Measurements from ENCODE around the gene CLEC4G.

The CLEC4G gene

DNA sequence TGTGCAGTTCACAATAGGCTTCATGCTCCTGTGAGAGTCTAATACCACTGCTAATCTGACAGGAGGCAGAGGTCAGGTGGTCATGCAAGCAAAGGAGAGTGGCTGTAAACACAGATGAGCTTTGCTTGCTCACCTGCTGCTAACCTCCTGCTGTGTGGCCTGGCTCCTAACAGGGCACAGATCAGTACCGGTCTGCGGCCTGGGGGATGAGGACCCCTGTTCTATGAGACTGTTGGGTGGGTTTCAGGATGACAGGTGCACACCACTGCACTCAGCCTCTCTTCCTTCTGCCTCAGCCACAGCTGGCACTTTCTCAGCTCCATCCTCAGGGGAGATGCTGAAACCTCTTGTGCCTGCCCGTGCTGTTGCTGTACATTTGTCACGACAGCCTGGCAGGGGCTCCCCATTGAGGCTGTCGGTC lies 9.7 kb downstream of the CLEC4G start:
- DNase-seq (ENCODE audit: insufficient read length, low spot score) (no peak), FAIRE-seq (no peak)
- no peak for TF ChIP-seq POLR2A (IDR thresholded peaks at IDR 0.05; ENCODE audit: low read depth, low read length)

DNA sequence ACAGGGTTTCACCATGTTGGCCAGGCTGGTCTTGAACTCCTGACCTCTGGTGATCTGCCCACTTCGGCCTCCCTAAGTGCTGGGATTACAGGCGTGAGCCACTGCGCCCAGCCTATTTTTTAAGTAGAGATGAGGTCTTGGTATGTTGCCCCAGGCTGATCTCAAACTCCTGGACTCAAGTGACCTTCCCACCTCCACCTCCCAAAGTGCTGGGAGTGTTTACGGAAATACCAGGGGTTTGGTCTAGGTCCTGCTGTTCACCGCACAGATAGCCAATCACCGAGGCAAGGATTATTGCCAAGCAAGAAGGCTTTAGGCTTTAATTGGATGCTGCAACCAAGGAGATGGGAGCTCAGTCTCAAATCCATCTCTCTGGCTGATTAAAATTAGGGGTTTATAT lies 11.6 kb downstream of the CLEC4G start:
- no peak for TF ChIP-seq POLR2A (IDR thresholded peaks at IDR 0.05; ENCODE audit: low read depth, low read length)
- FAIRE-seq (no peak), DNase-seq (ENCODE audit: insufficient read length, low spot score) (no peak)

DNA sequence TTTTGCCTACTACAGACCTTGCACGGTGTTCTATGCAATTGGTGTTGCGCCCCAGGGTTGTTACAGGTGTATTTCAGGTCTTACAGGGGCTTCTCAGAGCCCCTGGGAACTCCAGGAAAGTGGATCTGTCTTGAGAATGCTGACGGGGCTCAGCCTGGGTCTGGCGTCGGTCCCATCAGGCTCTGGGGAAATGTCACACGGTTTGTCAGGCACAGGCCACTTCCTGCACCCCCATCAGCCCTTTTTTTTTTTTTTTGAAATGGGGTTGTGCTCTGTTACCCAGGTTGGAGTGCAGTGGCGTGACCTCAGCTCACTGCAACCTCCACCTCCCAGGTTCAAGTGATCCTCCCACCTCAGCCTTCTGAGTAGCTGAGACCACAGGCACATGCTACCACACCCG lies 13.2 kb downstream of the CLEC4G start:
- FAIRE-seq (no peak), DNase-seq (ENCODE audit: insufficient read length, low spot score) (no peak)
- no peak for TF ChIP-seq POLR2A (IDR thresholded peaks at IDR 0.05; ENCODE audit: low read depth, low read length)

DNA sequence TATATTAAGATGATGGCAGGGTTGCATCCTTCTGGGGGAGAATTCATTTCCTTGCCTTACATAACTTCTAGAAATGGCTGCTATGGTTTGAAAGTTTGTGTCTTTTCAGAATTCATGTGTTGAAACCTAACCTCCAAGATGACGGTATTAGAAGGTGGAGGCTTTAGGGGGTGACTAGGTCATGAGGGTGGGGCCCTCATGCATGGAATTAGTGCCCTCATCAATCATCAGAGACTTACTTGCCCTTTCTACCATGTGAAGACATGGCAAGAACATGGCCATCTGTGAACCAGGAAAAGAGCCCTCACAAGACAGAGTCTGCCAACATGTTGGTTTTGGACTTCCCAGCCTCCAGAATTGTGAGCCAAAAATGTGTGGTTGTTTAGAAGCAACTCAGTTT lies 15.1 kb downstream of the CLEC4G start:
- TF ChIP-seq POLR2A (IDR thresholded peaks at IDR 0.05; ENCODE audit: low read depth, low read length): no peak
- FAIRE-seq: no peak
- no peak for DNase-seq (ENCODE audit: insufficient read length, low spot score)

DNA sequence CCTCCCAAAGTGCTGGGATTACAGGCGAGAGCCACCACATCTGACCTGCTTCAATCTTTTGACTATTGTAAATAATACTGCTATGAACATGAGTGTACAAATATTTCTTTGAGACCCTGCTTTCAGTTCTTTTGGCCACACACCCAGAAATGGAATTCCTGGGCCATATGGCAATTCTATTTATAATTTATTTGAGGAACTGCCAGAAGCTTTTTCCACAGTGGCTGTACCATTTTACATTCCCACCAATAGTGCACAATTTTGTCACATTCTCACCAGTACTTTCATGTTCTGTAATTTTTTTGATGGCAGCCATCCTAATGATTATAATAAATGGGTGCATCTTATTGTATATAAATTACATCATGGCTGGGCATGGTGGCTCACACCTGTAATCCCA lies 16.2 kb downstream of the CLEC4G start:
- TF ChIP-seq POLR2A (IDR thresholded peaks at IDR 0.05; ENCODE audit: low read depth, low read length): no peak
- FAIRE-seq (no peak), DNase-seq (ENCODE audit: insufficient read length, low spot score) (no peak)

DNA sequence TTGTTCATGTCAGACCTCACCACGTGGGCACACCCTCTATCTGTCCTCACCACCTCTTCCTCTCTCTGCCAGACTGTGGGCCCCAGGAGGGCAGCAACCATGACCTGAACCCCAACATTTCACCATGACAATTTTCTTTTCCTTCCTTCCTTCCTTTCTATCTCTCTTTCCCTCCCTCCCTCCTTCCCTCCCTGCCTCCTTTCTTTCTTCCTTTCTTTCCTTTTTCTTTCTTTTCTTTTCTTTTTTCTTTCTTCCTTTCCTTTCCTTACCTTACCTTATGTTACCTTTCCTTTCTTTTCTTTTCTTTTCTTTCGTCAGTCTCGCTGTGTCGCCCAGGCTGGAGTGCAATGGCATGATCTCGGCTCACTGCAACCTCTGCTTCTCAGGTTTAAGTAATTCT lies 21.3 kb downstream of the CLEC4G start:
- TF ChIP-seq POLR2A (IDR thresholded peaks at IDR 0.05; ENCODE audit: low read depth, low read length): no peak
- FAIRE-seq (no peak), DNase-seq (ENCODE audit: insufficient read length, low spot score) (no peak)

DNA sequence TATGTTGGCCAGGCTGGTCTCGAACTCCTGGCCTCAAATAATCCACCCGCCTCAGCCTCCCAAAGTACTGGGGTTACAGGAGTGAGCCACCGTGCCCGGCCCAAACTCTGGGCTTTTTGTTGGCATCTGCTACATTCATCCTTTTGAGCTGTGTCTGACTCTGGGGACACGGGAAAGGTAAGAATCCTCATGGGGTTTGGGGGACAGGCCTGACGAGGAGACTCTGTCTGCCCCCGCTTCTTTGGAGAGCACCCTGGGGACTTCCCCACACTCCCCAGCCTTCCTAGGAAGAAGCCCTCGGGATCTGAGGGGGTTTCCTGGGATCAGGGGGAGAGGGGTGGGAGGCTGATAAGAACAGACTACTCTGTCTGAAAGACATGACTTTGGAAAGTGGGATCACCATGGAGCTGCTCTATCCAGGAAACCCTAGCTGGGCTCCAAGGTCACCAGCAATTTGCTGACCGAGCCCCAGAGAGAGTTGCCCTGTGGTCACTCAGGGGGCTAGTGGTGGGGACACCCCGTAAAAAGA lies 21.9 kb downstream of the CLEC4G start:
- no peak for TF ChIP-seq POLR2A (IDR thresholded peaks at IDR 0.05; ENCODE audit: low read depth, low read length)
- FAIRE-seq (no peak), DNase-seq (ENCODE audit: insufficient read length, low spot score) (no peak)

DNA sequence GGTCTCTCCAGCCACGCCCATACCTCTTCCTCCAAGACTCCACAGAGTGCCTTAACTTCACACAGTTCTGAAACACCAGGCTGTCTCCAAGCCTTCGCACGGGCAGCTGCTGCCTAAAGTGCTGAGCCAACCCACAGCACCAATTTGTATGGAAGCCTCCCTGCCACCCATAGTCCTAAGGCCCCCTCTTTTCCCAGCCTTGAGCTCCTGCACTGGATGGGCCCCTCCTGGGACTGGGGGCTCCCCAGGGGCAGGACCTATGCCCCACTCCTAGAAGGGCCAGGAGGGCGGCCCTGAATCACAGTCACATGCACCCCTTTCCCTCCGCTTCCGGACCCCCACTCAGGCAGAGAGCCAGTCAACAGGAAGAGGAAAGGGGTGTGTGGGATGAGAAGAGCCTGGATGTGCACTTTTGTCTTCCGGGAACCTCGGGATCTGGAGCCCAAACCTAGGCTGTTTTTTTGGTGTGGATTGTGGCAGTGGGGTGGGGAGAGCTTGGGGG lies 24.9 kb downstream of the CLEC4G start:
- DNase-seq (ENCODE audit: insufficient read length, low spot score) (no peak), FAIRE-seq (no peak)
- TF ChIP-seq POLR2A (IDR thresholded peaks at IDR 0.05; ENCODE audit: low read depth, low read length): no peak

DNA sequence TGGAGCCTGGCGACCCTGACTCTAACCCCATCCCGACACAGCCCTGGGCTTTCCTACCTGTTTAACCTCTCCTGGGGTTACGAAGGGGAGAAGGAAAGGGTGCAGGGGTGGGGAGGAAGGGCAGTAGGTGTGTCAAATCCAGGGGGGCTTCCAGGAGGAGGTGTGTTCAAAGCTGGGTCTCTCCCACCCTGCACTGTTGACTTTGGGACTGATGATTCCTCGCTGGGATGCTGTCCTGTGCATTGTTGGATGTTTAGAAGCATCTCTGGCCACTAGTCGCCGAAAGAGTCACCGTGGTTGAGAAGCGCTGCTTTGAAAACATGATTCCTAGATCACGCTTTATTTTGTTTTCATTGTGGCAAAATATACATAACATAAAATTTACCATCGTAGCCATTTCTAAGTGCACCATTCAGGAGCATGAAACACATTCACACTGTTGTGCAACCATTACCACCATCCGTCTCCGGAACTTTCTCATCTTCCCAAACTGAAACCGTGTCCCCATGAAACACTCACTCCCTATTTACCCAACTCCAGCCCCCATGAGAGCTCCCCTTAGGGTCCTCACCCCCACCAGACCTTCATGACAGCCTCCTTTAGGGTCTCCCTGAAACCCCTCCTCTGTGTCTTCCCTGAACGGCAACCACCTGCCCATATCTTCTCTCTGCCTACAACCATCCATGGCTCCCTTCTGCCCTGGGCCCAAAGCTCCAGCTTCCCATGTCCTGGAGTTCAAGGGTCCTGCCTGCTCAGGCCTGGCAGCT lies 25.5 kb downstream of the CLEC4G start:
- DNase-seq (ENCODE audit: insufficient read length, low spot score): no peak
- FAIRE-seq: no peak
- TF ChIP-seq POLR2A (IDR thresholded peaks at IDR 0.05; ENCODE audit: low read depth, low read length): no peak

DNA sequence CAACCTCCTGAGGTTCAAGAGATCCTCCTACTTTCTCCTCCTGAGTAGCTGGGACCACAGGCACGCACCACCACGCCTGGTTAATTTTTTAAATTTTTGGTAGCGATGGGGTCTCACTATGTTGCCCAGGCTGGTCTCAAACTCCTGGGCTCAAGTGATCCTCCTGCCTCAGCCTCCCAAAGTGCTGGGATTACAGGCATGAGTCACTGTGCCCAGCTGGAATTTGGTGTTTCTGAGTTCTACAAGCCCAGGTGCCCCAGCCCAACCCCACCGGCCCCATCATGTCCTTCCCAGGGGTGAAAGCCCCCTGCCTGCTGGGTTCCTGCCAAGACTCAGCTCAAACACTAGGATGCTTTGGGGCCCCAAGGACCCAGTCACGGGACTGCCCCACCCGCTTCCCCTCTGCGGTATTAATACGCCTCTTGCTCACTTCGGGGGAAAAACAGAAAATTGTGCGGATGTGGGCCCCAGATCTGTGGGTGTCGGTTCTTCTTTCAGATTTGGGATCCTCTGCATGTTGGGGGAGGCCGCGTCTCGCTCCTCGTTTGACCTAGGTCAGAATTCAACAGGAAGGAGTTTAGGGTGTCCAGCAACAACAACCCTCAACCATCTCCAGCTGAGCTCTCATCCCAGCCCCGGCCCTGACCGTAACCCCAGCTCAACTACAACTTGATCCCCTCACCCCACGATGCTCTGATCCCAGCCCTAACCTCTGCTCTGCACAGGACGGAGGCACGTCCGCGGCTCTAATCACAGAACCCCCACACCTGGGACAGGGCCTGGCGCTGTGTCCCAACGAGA lies 26.3 kb downstream of the CLEC4G start:
- DNase-seq (ENCODE audit: insufficient read length, low spot score): no peak
- FAIRE-seq: no peak
- TF ChIP-seq POLR2A (IDR thresholded peaks at IDR 0.05; ENCODE audit: low read depth, low read length): no peak

DNA sequence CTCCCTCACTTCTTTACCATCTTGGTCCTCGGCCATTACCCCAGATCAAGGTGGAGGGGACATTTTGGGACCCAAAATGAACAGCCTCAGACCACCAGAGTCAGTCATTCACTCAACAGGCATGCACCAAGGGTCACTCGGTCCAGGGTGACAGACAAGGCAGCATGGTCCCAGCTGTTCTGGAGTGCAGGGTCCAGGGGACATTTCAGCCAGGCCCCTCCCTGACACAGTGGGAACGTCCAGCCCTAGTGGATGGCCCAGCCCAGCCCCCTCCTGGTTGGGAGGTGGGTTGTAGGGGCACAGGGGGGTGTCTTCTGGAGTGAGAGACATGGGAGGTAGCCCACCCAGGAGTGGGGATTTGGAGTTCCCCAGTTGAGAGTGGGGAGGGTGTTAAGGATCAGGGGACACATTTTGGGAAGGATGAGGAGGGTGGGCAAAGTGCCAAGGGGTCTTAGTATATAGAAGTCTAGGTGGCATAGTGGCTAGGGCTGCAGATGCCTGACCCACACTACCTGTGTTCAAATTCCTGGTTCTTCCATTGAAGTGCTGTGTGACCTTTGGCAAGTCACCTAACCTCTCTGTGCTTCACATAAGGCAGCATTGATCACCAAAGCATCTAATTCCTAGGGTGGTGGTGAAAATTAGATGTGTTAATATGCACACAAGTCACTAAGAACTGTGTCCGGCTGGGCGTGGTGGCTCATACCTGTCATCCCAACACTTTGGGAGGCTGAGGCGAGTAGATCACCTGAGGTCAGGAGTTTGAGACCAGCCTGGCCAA lies 27.4 kb downstream of the CLEC4G start:
- DNase-seq (ENCODE audit: insufficient read length, low spot score) (no peak), FAIRE-seq (no peak)
- no peak for TF ChIP-seq POLR2A (IDR thresholded peaks at IDR 0.05; ENCODE audit: low read depth, low read length)

DNA sequence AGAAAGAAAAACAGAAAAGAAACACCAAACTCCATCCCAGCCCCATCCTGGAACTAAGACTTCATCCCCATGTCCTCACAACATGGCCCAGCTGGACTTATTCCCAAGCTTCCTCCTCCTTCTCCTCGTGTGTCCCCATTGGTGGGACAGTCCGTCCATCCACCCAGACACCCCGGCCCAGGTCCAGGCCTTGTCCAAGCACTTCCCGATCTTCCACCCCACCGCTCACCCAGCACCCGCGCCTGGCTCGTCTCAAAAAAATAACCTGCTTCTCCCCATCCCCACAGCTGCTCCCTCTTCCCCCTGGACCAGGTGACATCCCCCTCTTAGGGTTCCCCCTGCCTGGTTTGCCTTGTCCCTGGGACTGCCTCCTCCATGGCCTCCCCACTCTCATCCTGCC lies 28.6 kb downstream of the CLEC4G start:
- DNase-seq (ENCODE audit: insufficient read length, low spot score): no peak
- TF ChIP-seq POLR2A (IDR thresholded peaks at IDR 0.05; ENCODE audit: low read depth, low read length): no peak
- FAIRE-seq: no peak

DNA sequence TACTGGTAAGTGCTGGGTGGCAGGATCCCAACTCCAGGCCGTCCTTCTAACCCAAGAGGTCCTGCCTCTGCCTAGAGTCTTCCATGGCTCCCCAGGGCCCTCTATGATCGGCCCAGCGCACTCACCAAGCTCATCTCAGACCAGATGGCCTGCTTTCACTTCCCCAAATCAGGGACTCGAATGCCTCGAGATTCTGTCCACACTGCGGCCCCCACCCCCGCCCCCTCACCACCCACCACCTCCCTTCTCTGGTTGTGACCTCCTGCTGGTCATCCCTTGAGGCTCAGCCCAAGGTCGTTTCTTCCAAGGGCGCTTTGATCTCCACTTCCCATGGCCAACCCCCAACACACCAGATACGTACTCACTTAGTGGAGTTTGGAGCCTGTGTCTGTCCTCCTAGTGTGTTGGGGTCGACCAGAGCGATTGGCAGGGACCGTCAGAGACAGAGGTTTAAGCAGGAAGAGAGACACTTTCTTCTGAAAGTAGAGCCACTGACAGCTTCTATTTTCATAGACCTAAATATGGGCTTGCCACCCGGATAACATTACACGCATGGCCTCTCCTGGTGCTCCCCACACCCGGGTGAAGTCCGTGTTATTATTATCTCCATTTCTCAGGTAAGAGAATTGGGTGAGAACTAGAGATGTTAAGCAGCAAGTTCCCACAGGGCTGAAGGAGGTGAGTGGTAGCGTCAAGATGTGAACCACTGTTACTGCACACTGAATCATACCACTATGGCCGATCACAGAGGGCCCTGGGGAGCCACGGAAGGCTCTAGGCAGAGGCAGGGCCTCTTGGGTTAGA lies 30.1 kb downstream of the CLEC4G start, which contains the start of gene FCER2:
Gene FCER2 (minus strand): TSS at position 478 of the 804 bp plus-strand sequence. CDS start 2,371 bp downstream, outside the sequence.
- FAIRE-seq: no peak
- no peak for DNase-seq (ENCODE audit: insufficient read length, low spot score)
- TF ChIP-seq POLR2A (IDR thresholded peaks at IDR 0.05; ENCODE audit: low read depth, low read length): no peak

Data from H54 (cell line).